Activated CD4-positive, alpha-beta T cell treated with anti-CD3 and anti-CD28 coated beads for 4 hours (primary cell): Measurements from ENCODE around the gene CDH23.

Source experiments
- DNase-seq, 2 donors: peaks; one replicate each; pipeline ENCODE4 v3.0.0-alpha.2; 2020

The CDH23 gene

GRCh38 chr10:71610651-71611050 is 213.9 kb downstream of the CDH23 start:
- DNase-seq, result no peak

- no peak for DNase-seq
Observed at GRCh38 chr10:71611131-71611530, 214.4 kb downstream of the CDH23 start.

- no peak for DNase-seq
Observed at GRCh38 chr10:71611709-71612422, 215.1 kb downstream of the CDH23 start.

- no peak for DNase-seq
Observed at GRCh38 chr10:71613261-71613777, 216.6 kb downstream of the CDH23 start.

GRCh38 chr10:71613877-71614276 is 217.2 kb downstream of the CDH23 start:
- DNase-seq, result no peak

- no peak for DNase-seq
Observed at GRCh38 chr10:71614946-71615345, 218.2 kb downstream of the CDH23 start.

- DNase-seq, result no peak
Observed at GRCh38 chr10:71615538-71616329, 219.0 kb downstream of the CDH23 start.

- no peak for DNase-seq
Observed at GRCh38 chr10:71616817-71617654, 220.3 kb downstream of the CDH23 start.

- no peak for DNase-seq
Observed at GRCh38 chr10:71618176-71618575, 221.5 kb downstream of the CDH23 start.

- no peak for DNase-seq
Observed at GRCh38 chr10:71618598-71618997, 221.9 kb downstream of the CDH23 start.

- DNase-seq, result no peak
Observed at GRCh38 chr10:71620642-71621041, 223.9 kb downstream of the CDH23 start.

GRCh38 chr10:71621231-71622153 is 224.8 kb downstream of the CDH23 start:
- no peak for DNase-seq

DNA sequence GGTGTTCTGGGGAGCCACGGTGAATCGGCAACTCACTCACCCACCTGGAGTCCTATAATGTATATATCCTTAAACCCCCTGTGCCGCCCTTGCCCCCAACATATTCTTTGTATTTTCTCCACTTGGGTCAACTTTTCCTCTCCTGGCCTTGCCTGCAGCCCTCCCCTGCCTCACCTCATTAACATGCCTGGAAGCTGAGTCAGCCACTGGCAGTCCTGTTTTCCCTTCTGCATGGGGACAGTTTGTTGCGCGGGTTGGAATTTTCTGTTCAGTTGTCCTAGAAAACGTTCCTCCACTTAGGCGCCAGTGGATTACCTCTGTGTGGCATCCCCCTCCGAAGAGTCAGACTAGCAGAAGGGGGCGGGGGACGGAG is 225.4 kb downstream of the CDH23 start:
- DNase-seq, result no peak

GRCh38 chr10:71622616-71623015 is 225.9 kb downstream of the CDH23 start:
- DNase-seq, result no peak

DNA sequence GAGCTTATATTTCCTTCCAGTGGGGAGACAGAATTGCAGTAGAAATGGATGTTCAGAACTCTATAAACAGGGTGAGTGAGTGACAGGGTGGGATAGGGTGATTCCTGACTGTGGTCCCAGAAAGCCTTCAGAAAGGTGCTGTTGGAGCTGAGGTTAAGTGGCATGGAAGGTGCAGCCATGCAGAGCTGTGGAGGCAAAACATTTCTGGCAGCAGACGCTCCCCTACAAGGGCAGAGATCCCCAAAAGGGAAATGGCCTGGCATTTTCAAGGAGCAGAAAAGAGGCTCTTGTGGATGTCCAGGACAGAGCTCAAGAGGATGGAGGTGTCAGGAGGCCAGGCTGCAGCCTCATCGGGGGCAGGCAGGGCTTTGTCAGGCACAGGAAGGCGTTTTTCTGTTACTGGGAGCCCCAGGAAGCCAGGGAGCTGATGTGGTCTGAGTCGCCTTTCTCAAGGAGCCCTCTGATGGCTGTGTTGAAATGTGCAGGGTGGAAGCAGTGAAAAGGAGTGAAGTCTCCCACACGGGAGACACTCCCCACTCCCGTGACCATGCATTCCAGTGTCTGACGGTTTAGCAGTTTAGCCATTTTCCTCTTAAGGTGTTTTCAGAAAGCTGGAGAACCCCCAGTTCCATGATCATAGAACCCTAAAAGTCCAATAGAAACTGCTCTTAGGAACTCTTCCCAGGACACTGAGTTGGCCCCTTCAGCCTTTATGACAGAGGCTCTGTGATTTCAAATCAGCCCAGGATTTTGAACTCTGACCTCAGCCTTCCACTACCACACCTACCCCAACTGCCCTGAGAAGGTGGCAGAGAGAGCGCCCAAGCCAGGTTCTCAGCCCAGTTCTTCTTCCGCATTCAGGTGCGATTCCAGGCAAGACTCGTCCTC is 226.6 kb downstream of the CDH23 start:
- DNase-seq, result no peak

GRCh38 chr10:71623986-71624291 is 227.2 kb downstream of the CDH23 start:
- DNase-seq, result no peak

DNA sequence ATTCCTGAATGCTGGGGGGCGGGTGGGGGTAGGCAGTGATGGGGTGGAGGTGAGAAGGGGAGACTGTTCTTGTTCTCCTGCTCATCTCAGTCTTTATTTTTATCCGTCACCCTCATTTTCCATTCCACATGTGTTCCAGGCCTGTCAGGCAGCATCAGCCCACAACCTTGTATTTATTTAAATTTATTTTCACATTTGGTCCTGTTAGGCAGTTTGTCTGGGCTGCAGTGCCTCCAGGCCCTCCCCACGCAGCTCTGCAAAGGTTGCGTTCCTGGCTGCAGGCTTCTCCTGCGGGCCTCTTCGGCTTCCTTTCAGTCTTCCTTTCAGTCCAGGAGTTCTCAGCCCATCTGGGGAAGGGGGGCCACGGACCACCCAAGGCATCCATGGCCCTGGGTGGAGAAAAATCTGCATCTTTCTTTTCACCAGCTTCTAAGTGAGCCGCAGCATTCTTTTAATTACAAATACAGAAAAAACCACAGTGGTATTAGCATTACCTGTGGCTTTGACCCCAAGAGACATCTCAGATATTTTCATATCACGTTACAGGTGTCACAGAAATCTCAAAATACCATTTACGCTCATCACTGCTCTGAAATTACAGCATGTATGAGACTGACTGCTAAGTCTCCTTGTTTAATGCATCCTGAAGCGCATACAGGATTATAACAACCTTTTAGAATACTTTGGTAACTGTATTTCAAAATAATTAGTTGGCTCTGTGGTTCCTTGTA is 228.9 kb downstream of the CDH23 start:
- no peak for DNase-seq

- no peak for DNase-seq
Observed at GRCh38 chr10:71627230-71627939, 230.7 kb downstream of the CDH23 start.

- DNase-seq, result no peak
Observed at GRCh38 chr10:71627956-71628355, 231.2 kb downstream of the CDH23 start.

- DNase-seq, result no peak
Observed at GRCh38 chr10:71629131-71629530, 232.4 kb downstream of the CDH23 start.
